Body of pancreas (tissue), 4 donors: ENCODE results near the gene TOX2. TPM values are rescaled to one million over a fixed set of nuclear protein-coding genes. Genes with fewer than 3 reads are reported as not detected.

Experiments used
- ATAC-seq: fragments of 150-250 bp; one replicate; pipeline ENCODE4 v1.9.1; 2016
- DNase-seq, 4 donors: peaks; one replicate each; pipeline ENCODE4 v3.0.0-alpha.2; 2019
- H3K27ac ChIP-seq, 4 donors: fragments of 200-600 bp; sonication (generic); 1 replicate in 3 of 4; 2 replicates in 1 of 4; pipeline versions ENCODE4 v1.5.1 to v1.6.1; 2016 to 2019; ENCODE audit warnings: mild to moderate bottlenecking in 1 of 4, mixed read lengths in 1 of 4, moderate library complexity in 1 of 4
- H3K27me3 ChIP-seq, 2 donors: fragments of 200-600 bp; sonication (generic); one replicate each; pipeline ENCODE4 v1.6.0; 2016; ENCODE audit warnings: mild to moderate bottlenecking in 1 of 2
- H3K36me3 ChIP-seq, 2 donors: fragments of 200-600 bp; sonication (generic); replicated peaks in 1 of 2; 2 replicates each; pipeline ENCODE4 v1.5.1; 2016; ENCODE audit warnings: low read depth in 2 of 2; ENCODE audit not compliant: insufficient read depth in 1 of 2
- H3K4me1 ChIP-seq: fragments of 200-600 bp; sonication (generic); one replicate; pipeline ENCODE4 v1.6.0; 2016
- H3K4me3 ChIP-seq, 2 donors: fragments of 200-600 bp; sonication (generic); 1 replicate in 1 of 2; 2 replicates in 1 of 2; pipeline ENCODE4 v1.5.1; 2016 to 2019
- H3K9me3 ChIP-seq, 3 donors: fragments of 200-600 bp; sonication (generic); 1 replicate in 2 of 3; 2 replicates in 1 of 3; pipeline ENCODE4 v1.5.1; 2016
- CTCF ChIP-seq, 7 experiments: fragments of 450-650 bp in 4 of 7; fragments of 200-600 bp in 3 of 7; sonication (generic) in 3 of 7; IDR thresholded peaks; one replicate each; pipeline ENCODE4 v1.5.1; 2016 to 2019; ENCODE audit warnings: antibody characterized with exemption in 7 of 7
- POLR2A ChIP-seq, 3 donors: fragments of 450-650 bp; IDR thresholded peaks; one replicate each; pipeline ENCODE4 v1.6.1; 2016; ENCODE audit warnings: antibody characterized with exemption in 3 of 3, mild to moderate bottlenecking in 2 of 3
- WGBS, 2 donors: methylation state at CpG; one replicate each; pipeline ENCODE4 v1.1.5; 2017; 5-methylcytosine and 5-hydroxymethylcytosine counted together
- intact Hi-C: fragments of 100-400 bp; cut with DNase I; formaldehyde crosslinking; loops from one replicate; pipeline ENCODE4 v1.15.1; 2023
- total RNA-seq, 2 donors: library from RNA; depleted of rRNA; stranded (reverse); fragments of >200 nt; gene quantifications; one replicate each; pipeline ENCODE4 v1.1.0, GENCODE V29; 2016

Gene TOX2
- total RNA-seq, 2 donors from 2014 or later, result 1.8 to 2.0 TPM

GRCh38 chr20:44070139-44070900 is 155.7 kb downstream of the TOX2 start:
- 49 to 53% methylated on average over 9 to 17 of the region's 17 CpGs for WGBS, 2 donors
- H3K4me1 ChIP-seq, result no peaks in the 10 kb centered on the region

GRCh38 chr20:44071057-44071456 is 156.4 kb downstream of the TOX2 start:
- Histone ChIP-seq H3K4me1 (no peaks in the 10 kb centered on the region), H3K4me3 (no peak overlapping the region), H3K9me3 (no peaks in the 10 kb centered on the region), H3K27me3 (no peaks in the 10 kb centered on the region), H3K27ac (no peak overlapping the region), H3K36me3 (no peaks in the 10 kb centered on the region)
- DNase-seq (no peak), ATAC-seq (no peak)
- no peak for TF ChIP-seq CTCF (IDR thresholded peaks at IDR 0.05)
- no peak for TF ChIP-seq POLR2A (IDR thresholded peaks at IDR 0.05)
- 71% methylated on average over 9 to 10 of the region's 10 CpGs for WGBS, 2 donors
- intact Hi-C loops, result no loop called here

More at GRCh38 chr20:44070139-44070900, 155.7 kb downstream of the TOX2 start:
- H3K9me3 ChIP-seq, result no peaks in the 10 kb centered on the region
- H3K27me3 ChIP-seq, result no peaks in the 10 kb centered on the region
- no peak overlapping the region for H3K4me3 ChIP-seq
- DNase-seq, result no peak
- TF ChIP-seq POLR2A (IDR thresholded peaks at IDR 0.05) (no peak), CTCF (IDR thresholded peaks at IDR 0.05) (no peak)
- no peaks in the 10 kb centered on the region for H3K36me3 ChIP-seq
- no peak overlapping the region for H3K27ac ChIP-seq
- intact Hi-C loops, result no loop called here
- ATAC-seq, result no peak

DNA sequence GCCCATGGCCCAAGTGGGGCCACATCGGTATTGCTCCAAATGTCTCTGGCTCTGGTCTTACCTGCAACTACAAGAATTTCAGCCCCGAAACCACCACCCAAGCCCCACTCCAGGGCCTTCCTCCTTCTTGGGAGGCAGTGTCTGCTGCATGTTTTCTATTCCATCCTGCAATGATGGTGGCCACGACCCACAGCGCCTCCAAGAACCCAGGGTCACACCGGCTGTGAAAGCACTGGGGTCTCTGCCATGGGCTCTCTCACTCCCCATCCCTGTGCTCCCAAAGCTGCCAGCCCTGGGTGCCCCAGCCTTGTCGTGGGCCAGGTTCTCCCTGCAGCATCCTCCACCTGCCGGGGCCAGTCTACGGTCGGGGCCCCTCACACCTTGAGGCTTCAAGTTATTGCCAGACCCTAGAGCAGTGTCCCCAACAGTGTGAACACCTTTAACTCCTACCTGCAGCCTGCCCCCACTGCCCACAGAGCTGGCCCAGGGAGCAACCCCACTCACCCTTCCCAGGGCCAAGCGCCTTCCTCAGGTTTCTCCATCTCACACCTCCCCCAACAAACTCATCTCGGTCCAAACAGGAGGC is 157.0 kb downstream of the TOX2 start:
- intact Hi-C loops, result no loop called here
- TF ChIP-seq POLR2A (IDR thresholded peaks at IDR 0.05) (no peak), CTCF (IDR thresholded peaks at IDR 0.05) (no peak)
- Histone ChIP-seq H3K4me1 (no peaks in the 10 kb centered on the region), H3K27me3 (no peaks in the 10 kb centered on the region), H3K4me3 (no peak overlapping the region), H3K36me3 (no peaks in the 10 kb centered on the region), H3K27ac (no peak overlapping the region), H3K9me3 (no peaks in the 10 kb centered on the region)
- WGBS, 2 donors, result 60 to 69% methylated on average over 8 to 11 of the region's 11 CpGs
- no peak for DNase-seq
- ATAC-seq, result no peak

- no peak for DNase-seq
- WGBS, 2 donors, result 37 to 38% methylated on average over 6 of the region's 6 CpGs
- H3K27me3 ChIP-seq, result no peaks in the 10 kb centered on the region
- H3K27ac ChIP-seq, result no peak overlapping the region
- no peaks in the 10 kb centered on the region for H3K4me1 ChIP-seq
- no peak for TF ChIP-seq CTCF (IDR thresholded peaks at IDR 0.05)
- no peak for TF ChIP-seq POLR2A (IDR thresholded peaks at IDR 0.05)
- H3K4me3 ChIP-seq, result no peak overlapping the region
- no peaks in the 10 kb centered on the region for H3K9me3 ChIP-seq
- H3K36me3 ChIP-seq, result no peaks in the 10 kb centered on the region
- no peak for ATAC-seq
- intact Hi-C loops, result no loop called here
Measured at GRCh38 chr20:44072384-44072783, 157.7 kb downstream of the TOX2 start.
